ENCODE measurements around the gene RXRB.
"Not testable (repeated sequence)": the region's sequence is repeated elsewhere in the genome, so short reads cannot be mapped to it uniquely, and the experiment has no call there.

RXRB gene

DNA sequence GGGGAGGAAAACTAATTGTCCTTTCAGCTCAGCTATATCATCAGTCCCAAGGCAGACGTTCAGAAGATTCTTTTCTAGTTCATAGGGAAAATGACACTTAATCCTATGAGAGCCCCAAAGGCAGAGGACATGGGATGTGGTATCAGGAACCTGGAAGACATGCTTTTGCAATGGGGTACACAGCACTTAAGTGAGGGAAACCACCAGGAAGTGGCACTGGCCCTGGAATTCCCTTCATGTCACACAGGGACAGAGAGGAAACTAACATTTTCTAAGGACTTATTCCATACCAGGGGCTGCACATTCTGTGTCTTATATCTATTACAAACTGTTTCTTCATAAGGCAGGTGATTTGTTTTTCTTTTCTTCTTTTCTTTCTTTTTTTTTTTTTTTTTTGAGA is 43.0 kb upstream of the RXRB start:
- H3K4me3 ChIP-seq (replicated peaks; ENCODE audit: low read depth, low read length), result no peak overlapping the region
- H3K36me3 ChIP-seq (ENCODE audit: control insufficient read depth, insufficient read depth, low read length), result no peaks in the 10 kb centered on the region
- H3K27me3 ChIP-seq (replicated peaks; ENCODE audit: control insufficient read depth, insufficient read depth, low read length), result no peaks in the 10 kb centered on the region
- TF ChIP-seq, protein P1, sequence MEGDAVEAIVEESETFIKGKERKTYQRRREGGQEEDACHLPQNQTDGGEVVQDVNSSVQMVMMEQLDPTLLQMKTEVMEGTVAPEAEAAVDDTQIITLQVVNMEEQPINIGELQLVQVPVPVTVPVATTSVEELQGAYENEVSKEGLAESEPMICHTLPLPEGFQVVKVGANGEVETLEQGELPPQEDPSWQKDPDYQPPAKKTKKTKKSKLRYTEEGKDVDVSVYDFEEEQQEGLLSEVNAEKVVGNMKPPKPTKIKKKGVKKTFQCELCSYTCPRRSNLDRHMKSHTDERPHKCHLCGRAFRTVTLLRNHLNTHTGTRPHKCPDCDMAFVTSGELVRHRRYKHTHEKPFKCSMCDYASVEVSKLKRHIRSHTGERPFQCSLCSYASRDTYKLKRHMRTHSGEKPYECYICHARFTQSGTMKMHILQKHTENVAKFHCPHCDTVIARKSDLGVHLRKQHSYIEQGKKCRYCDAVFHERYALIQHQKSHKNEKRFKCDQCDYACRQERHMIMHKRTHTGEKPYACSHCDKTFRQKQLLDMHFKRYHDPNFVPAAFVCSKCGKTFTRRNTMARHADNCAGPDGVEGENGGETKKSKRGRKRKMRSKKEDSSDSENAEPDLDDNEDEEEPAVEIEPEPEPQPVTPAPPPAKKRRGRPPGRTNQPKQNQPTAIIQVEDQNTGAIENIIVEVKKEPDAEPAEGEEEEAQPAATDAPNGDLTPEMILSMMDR (IDR thresholded peaks at IDR 0.05; ENCODE audit: insufficient read depth, low read length, poor library complexity, severe bottlenecking), result no peak
- no peak for DNase-seq (ENCODE audit: extremely low read depth, insufficient read length)

DNA sequence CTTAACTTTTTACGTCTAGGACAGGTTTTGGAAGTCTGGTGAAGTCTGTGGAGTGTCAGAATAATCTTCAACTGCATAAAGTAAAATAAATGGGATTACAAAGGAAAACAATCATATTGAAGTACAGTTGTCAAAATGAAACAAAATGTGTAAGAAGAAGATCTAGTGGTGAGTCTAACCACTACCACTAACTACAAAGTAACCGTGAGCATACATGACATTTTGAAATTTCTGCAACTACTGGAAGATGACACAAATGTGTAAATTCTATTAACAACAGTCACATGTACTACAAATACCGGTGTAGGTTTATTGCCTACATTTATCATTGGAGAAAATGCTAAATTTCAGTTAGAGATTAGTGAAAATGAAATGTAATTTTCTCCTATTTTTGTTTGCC is 41.5 kb upstream of the RXRB start:
- Histone ChIP-seq H3K27me3 (replicated peaks; ENCODE audit: control insufficient read depth, insufficient read depth, low read length) (no peaks in the 10 kb centered on the region), H3K36me3 (ENCODE audit: control insufficient read depth, insufficient read depth, low read length) (no peaks in the 10 kb centered on the region), H3K4me3 (replicated peaks; ENCODE audit: low read depth, low read length) (no peak overlapping the region)
- TF ChIP-seq, protein P1 (IDR thresholded peaks at IDR 0.05; ENCODE audit: insufficient read depth, low read length, poor library complexity, severe bottlenecking), result no peak
- no peak for DNase-seq (ENCODE audit: extremely low read depth, insufficient read length)

DNA sequence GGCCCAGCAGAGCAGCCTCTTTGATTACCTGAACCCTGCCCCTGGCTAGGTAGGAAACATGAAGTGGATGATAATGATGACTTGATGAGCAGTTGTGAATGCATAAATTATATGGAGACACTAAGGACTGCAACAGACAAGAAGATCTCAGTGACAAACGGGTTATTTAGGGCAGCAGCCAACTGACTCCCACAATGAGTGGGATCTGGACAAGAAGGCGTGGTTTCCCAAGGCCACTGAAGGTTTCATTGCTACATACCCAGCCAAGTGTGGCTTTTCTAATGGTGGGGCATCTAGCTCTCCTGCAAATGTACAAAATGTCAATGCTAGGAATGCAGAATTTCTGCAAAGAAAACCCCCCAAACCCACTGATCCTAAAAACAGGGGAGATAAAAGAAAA is 37.3 kb upstream of the RXRB start:
- TF ChIP-seq, protein P1 (IDR thresholded peaks at IDR 0.05; ENCODE audit: insufficient read depth, low read length, poor library complexity, severe bottlenecking), result no peak
- Histone ChIP-seq H3K27me3 (replicated peaks; ENCODE audit: control insufficient read depth, insufficient read depth, low read length) (no peaks in the 10 kb centered on the region; the same call in 1 of the 2 replicates), H3K4me3 (replicated peaks; ENCODE audit: low read depth, low read length) (no peak overlapping the region), H3K36me3 (ENCODE audit: control insufficient read depth, insufficient read depth, low read length) (no peaks in the 10 kb centered on the region)
- no peak for DNase-seq (ENCODE audit: extremely low read depth, insufficient read length)

DNA sequence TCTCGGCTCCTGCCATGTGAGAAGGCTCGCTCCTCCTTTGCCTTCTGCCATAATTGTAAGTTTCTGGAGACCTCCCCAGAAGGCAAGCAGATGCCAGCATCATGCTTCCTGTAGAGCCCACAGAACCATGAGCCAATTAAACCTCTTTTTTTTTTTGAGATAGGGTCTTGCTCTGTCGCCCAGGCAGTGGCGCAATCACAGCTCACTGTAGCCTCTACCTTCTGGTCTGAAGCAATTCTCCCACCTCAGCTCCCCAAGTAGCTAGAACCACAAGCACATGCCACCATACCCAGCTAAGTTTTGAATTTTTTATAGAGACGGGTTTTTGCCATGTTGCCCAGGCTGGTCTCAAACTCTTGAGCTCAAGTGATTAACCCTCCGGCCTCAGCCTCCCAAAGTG is 36.4 kb upstream of the RXRB start:
- DNase-seq (ENCODE audit: extremely low read depth, insufficient read length), result no peak
- TF ChIP-seq, protein P1 (IDR thresholded peaks at IDR 0.05; ENCODE audit: insufficient read depth, low read length, poor library complexity, severe bottlenecking), result no peak
- Histone ChIP-seq H3K4me3 (replicated peaks; ENCODE audit: low read depth, low read length) (no peak overlapping the region), H3K36me3 (ENCODE audit: control insufficient read depth, insufficient read depth, low read length) (no peaks in the 10 kb centered on the region), H3K27me3 (replicated peaks; ENCODE audit: control insufficient read depth, insufficient read depth, low read length) (no peaks in the 10 kb centered on the region; the same call in 1 of the 2 replicates)

DNA sequence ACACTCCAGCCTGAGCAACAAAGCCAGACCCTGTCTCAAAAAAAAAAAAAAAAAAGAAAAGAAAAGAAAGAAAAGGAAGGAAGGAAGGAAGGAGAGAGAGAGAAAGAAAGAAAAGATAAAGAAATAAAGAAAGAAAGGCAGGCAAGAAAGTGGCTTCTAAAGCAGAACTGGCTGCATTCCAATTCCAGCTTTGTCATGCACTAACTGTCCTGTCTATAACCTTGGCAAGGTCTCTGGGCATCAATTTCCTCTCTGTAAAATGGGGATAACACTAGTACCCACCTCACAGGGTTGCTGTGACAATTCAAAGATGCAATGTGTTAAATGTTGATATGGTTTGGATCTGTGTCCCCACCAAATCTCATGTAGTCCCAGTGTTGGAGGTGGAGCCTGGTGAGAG is 35.9 kb upstream of the RXRB start:
- no peak overlapping the region for H3K4me3 ChIP-seq (replicated peaks; ENCODE audit: low read depth, low read length)
- H3K27me3 ChIP-seq (replicated peaks; ENCODE audit: control insufficient read depth, insufficient read depth, low read length), result no peaks in the 10 kb centered on the region; the same call in 1 of the 2 replicates
- no peaks in the 10 kb centered on the region for H3K36me3 ChIP-seq (ENCODE audit: control insufficient read depth, insufficient read depth, low read length)
- no peak for DNase-seq (ENCODE audit: extremely low read depth, insufficient read length)
- TF ChIP-seq, protein P1 (IDR thresholded peaks at IDR 0.05; ENCODE audit: insufficient read depth, low read length, poor library complexity, severe bottlenecking), result no peak

DNA sequence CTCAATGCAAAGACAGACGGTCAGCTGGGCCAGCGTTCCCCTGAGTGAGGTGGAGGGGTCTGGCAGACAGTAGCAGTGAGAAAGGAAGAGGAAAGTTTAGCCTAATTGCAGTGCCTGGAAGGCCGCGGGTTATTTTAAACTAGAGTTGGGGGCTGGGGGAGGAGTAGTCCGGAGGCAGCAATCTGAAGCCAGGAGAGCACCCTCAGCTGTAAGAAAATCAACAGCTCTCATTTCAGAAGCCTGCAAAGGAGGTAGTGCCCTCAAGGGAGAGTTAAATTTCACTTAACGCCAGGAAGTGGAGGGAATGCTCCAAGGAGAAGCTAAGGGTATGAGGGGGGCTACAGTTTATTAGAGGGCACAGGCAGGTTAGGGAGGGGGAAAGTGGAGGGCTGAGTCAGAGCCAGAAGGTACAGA is 34.8 kb upstream of the RXRB start:
- Histone ChIP-seq H3K27me3 (replicated peaks; ENCODE audit: control insufficient read depth, insufficient read depth, low read length) (no peaks in the 10 kb centered on the region; the same call in 1 of the 2 replicates), H3K36me3 (ENCODE audit: control insufficient read depth, insufficient read depth, low read length) (no peaks in the 10 kb centered on the region), H3K4me3 (replicated peaks; ENCODE audit: low read depth, low read length) (no peak overlapping the region)
- TF ChIP-seq, protein P1 (IDR thresholded peaks at IDR 0.05; ENCODE audit: insufficient read depth, low read length, poor library complexity, severe bottlenecking), result no peak
- DNase-seq (ENCODE audit: extremely low read depth, insufficient read length), result no peak

DNA sequence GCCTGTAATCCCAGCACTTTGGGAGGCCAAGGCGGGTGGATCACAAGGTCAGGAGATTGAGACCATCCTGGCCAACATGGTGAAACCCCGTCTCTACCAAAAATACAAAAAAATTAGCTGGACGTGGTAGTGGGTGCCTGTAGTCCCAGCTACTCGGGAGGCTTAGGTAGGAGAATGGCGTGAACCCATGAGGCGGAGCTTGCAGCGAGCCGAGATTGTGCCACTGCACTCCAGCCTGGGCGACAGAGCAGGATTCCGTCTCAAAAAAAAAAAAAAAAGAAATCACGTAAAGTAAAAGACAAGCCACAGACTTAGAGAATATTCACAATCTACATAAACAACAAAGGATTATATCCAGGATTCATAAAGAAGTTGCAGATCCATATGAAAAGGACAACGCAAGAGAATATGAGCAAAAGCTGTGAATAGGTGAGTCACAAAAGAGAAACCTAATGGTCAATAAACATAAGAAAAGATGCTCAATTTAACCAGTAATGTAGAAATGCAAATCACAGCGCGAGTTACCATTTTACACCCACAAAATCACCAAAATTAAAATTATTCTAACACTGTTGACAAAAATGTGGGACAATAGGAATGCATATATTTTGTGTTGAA is 26.1 kb upstream of the RXRB start:
- not testable (repeated sequence) for DNase-seq (ENCODE audit: extremely low read depth, insufficient read length); H3K4me3 ChIP-seq (replicated peaks; ENCODE audit: low read depth, low read length); H3K27me3 ChIP-seq (replicated peaks; ENCODE audit: control insufficient read depth, insufficient read depth, low read length); H3K36me3 ChIP-seq (ENCODE audit: control insufficient read depth, insufficient read depth, low read length)
